H54 (cell line): ENCODE data around the gene IP6K1.
A peak's percentile ranks its signal among the peaks of the same experiment; 100 is the strongest.
"Not testable (repeated sequence)": the region's sequence is repeated elsewhere in the genome, so short reads cannot be mapped to it uniquely, and the experiment has no call there.

Experiments used
- DNase-seq: peaks from one replicate; pipeline ENCODE4 v3.0.0; 2011; ENCODE audit warnings: low spot score, mixed read lengths; ENCODE audit not compliant: insufficient read length
- FAIRE-seq: peaks from 3 replicates; lab custom pipeline; 2011; peaks lifted over from hg19 to GRCh38; lab: Jason Lieb, UNC
- POLR2A ChIP-seq: IDR thresholded peaks from 2 replicates; pipeline ENCODE4 v1.6.1; 2011; ENCODE audit warnings: low read depth, mild to moderate bottlenecking, low read length

IP6K1 gene

GRCh38 chr3:49786357-49787181 is at the start of gene IP6K1:
IP6K1 (minus strand) TSS chr3:49786542; CDS start chr3:49748040, 38,502 bp downstream.
- TF ChIP-seq POLR2A = peak; percentile 91
- FAIRE-seq = peak; percentile 71

GRCh38 chr3:49831341-49831740 is 45.0 kb upstream of the IP6K1 start:
- no peak for TF ChIP-seq POLR2A
- no peak for FAIRE-seq
- no peak for DNase-seq

More at GRCh38 chr3:49786357-49787181, at the start of gene IP6K1:
- peak; percentile 100 for DNase-seq

- no peak for FAIRE-seq
- no peak for TF ChIP-seq POLR2A
- DNase-seq = no peak
Observed at GRCh38 chr3:49826016-49826415, 39.7 kb upstream of the IP6K1 start.

GRCh38 chr3:49823131-49823530 is 36.8 kb upstream of the IP6K1 start:
- DNase-seq, FAIRE-seq: not testable (repeated sequence)

GRCh38 chr3:49813497-49814174 is 27.3 kb upstream of the IP6K1 start, which contains the start of gene UBA7:
UBA7 (minus strand) TSS chr3:49813953; CDS start chr3:49813787, 166 bp downstream.
- TF ChIP-seq POLR2A = no peak; the same call in 1 of the 2 replicates
- FAIRE-seq = no peak
- DNase-seq = peak; percentile 73

GRCh38 chr3:49812916-49813496 is 26.7 kb upstream of the IP6K1 start:
- no peak for DNase-seq
- TF ChIP-seq POLR2A = no peak
- no peak for FAIRE-seq

GRCh38 chr3:49807431-49808114 is 21.2 kb upstream of the IP6K1 start:
- FAIRE-seq = no peak
- no peak for DNase-seq
- no peak for TF ChIP-seq POLR2A

- DNase-seq (no peak), FAIRE-seq (no peak)
- no peak for TF ChIP-seq POLR2A
Observed at GRCh38 chr3:49806850-49807249, 20.5 kb upstream of the IP6K1 start.

- TF ChIP-seq POLR2A = no peak
- FAIRE-seq (no peak), DNase-seq (no peak)
Observed at GRCh38 chr3:49805897-49806701, 19.8 kb upstream of the IP6K1 start.

- DNase-seq = no peak
- FAIRE-seq = no peak
- TF ChIP-seq POLR2A = no peak
Observed at GRCh38 chr3:49805367-49805782, 19.0 kb upstream of the IP6K1 start.

- no peak for DNase-seq
- FAIRE-seq = no peak
- TF ChIP-seq POLR2A = no peak
Observed at GRCh38 chr3:49804141-49805041, 18.0 kb upstream of the IP6K1 start.
